Hair follicle dermal papilla cell (primary cell): ENCODE results near the gene SEC61A2. TPM values are rescaled to one million over a fixed set of nuclear protein-coding genes. Genes with fewer than 3 reads are reported as not detected.

ENCODE experiments used
- small RNA-seq: library from RNA; depleted of rRNA; stranded (forward); fragments of <200 nt; gene quantifications from one replicate; pipeline ENCODE3, GENCODE V24; 2012
- total RNA-seq: library from RNA; depleted of rRNA; stranded (reverse); fragments of >200 nt; gene quantifications from 2 replicates; pipeline ENCODE4 v1.2.3, GENCODE V29; 2012

The SEC61A2 gene
- 10.1 and 12.8 TPM in 2 replicates for total RNA-seq

DNA sequence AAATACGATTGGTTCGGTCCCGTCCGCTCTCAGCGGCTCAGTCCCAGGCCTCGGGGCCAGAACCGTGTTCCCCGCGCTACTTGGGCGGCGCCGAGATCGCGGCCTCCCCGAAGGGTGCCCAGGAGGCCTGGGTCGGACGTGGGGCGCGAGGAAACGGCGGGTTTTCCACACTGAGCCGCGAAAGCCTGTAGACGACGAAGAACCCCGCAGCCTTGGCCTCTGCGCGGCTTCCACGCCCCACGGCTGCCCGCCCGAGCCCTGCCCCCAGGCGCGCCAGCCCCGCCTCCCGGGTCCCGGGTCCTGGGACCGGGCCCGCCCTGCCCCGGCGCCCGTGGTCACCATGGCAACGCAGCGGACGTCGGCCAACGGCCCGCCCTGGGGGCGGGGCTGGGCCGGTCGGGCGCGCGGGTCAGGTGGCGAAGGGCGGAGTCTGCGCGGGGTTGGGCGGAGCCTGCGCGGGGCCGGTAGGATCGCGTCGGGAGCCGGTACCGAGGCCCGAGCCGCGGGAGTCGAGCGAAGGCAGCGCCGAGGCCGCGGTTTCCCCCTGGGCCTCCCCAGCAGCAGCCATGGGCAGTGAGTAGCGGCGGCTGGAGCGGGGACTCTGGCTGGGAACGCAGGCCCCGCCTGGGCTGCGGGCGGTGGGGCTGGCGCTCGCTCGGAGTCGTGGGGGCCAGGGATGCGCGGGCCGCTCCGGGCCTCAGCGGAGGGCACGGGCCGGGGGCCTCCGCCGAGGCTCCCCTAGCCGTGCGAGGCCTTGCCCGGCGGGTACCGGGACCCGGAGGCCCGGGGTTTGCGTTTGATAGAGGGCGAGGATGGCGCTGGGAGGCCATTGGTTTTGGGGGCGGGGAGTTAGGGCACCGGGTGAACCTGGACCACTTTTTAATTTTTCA lies at the start of gene SEC61A2:
TSS of gene SEC61A2 (plus strand) at position 456 of the 890 bp plus-strand sequence. CDS start at position 567, 111 bp downstream.

DNA sequence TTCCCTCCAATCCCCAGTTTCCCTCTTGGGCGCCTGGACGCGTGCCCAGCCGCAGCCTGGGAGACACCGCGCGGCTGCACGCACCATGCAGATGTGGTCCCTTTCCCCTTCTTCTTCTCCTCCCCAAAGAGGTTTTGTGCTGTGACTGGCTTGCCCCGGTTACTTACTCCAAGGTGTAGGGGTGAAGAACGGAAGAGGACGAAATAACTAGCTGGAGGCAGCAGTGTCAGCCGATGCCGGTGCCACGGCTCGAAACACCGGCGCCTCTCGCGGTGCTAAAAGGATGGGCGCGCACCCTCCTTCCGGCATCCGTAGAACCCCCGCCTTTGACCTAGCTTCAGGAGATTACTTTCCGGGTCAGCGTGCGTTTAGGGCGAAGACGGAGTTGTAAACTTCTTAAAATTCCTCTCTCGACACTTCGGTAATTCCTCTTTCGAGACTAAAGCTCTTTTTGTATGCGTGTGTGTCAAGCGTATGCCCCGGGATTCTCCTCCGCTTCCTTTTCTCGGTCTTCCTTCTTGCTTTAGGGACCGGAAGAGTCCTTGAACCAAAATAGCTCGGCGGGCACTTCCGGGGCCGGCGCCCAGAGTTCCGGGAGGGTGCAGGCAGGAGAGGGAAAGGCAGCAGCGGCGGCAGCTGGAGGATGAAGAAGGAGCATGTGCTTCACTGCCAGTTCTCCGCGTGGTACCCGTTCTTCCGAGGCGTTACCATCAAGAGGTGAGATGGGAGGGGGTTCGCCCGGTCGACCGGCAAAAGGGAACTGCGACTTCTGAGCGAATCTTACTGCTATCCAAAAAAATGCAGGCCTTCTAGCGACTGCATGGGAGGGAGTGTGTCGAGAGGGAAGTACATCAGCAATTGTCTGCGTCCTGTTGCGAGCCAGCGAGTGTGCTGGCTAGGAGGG lies 66.4 kb downstream of the SEC61A2 start, which contains the start of the genes CDC123 and NUDT5:
TSS of gene CDC123 (plus strand) at position 586 of the 904 bp plus-strand sequence. CDS start at position 644, 58 bp downstream.
TSS of gene NUDT5 (minus strand) at position 289 of the 904 bp plus-strand sequence. CDS start 9,600 bp downstream, outside the sequence.

Small RNAs within 50 kb of the gene (small RNA-seq; reads per million reads assigned to genes)
- gene MIR548AK (not detected), gene RNU6-88P (not detected)

Other genes with a start within 250 kb of the SEC61A2 start
- 12.0 and 13.0 TPM in 2 replicates for gene UPF2, start 86.9 kb upstream of the SEC61A2 start, total RNA-seq
- 34.4 and 52.6 TPM in 2 replicates for gene DHTKD1, start 60.7 kb upstream of the SEC61A2 start, total RNA-seq
- 32.7 and 40.6 TPM in 2 replicates for gene NUDT5, start 66.2 kb downstream of the SEC61A2 start, total RNA-seq
- gene CDC123, start 66.5 kb downstream of the SEC61A2 start, total RNA-seq: 64.6 and 71.7 TPM in 2 replicates
- 1.1 and 1.6 TPM in 2 replicates for gene CAMK1D, start 219.9 kb downstream of the SEC61A2 start, total RNA-seq